Transverse colon (tissue), 4 donors: Measurements from ENCODE around the gene IL17REL. TPM values are rescaled to one million over a fixed set of nuclear protein-coding genes. Genes with fewer than 3 reads are reported as not detected.

ENCODE experiments used
- DNase-seq: peaks from one replicate; pipeline ENCODE4 v3.0.0-alpha.2; 2019
- H3K27ac ChIP-seq, 4 donors: fragments of 200-600 bp; sonication (generic); 2 replicates each; pipeline ENCODE4 v1.5.1; 2016 to 2018; ENCODE audit warnings: inconsistent platforms in 4 of 4
- H3K27me3 ChIP-seq: fragments of 200-600 bp; sonication (generic); 2 replicates; pipeline ENCODE4 v1.5.1; 2017; ENCODE audit warnings: inconsistent platforms
- H3K36me3 ChIP-seq, 4 donors: fragments of 200-600 bp; sonication (generic); 2 replicates each; pipeline ENCODE4 v1.5.1; 2017 to 2019; ENCODE audit warnings: inconsistent platforms in 4 of 4
- H3K4me1 ChIP-seq, 4 donors: fragments of 200-600 bp; sonication (generic); 2 replicates each; pipeline ENCODE4 v1.5.1; 2017 to 2020; ENCODE audit warnings: inconsistent platforms in 4 of 4
- H3K4me3 ChIP-seq, 4 donors: fragments of 200-600 bp; sonication (generic); 1 replicate in 1 of 4; 2 replicates in 3 of 4; pipeline versions ENCODE4 v1.5.1 to v1.6.1; 2017 to 2019; ENCODE audit warnings: inconsistent platforms in 4 of 4
- H3K9me3 ChIP-seq, 2 donors: fragments of 200-600 bp; sonication (generic); 2 replicates each; pipeline ENCODE4 v1.5.1; 2017 to 2019; ENCODE audit warnings: inconsistent platforms in 2 of 2
- CTCF ChIP-seq, 5 experiments: fragments of 200-600 bp in 3 of 5; fragments of 450-650 bp in 2 of 5; sonication (generic) in 3 of 5; IDR thresholded peaks; 1 replicate in 2 of 5; 2 replicates in 3 of 5; pipeline ENCODE4 v1.5.1; 2016 to 2017; ENCODE audit warnings: antibody characterized with exemption in 5 of 5, inconsistent platforms in 3 of 5, mild to moderate bottlenecking in 2 of 5, moderate library complexity in 1 of 5
- EP300 ChIP-seq: sonication (generic); formaldehyde crosslinking; IDR thresholded peaks from one replicate; pipeline ENCODE4 v1.6.1; 2017; ENCODE audit warnings: antibody characterized with exemption, low read depth
- POLR2A ChIP-seq: fragments of 450-650 bp; IDR thresholded peaks from one replicate; pipeline ENCODE4 v1.6.1; 2016; ENCODE audit warnings: antibody characterized with exemption, mild to moderate bottlenecking, moderate library complexity
- POLR2AphosphoS5 ChIP-seq, 3 donors: sonication (generic); formaldehyde crosslinking; IDR thresholded peaks; one replicate each; pipeline ENCODE4 v1.6.1; 2016; ENCODE audit warnings: antibody characterized with exemption in 3 of 3
- WGBS, 2 donors: methylation state at CpG; one replicate each; pipeline ENCODE4 v1.1.5; 2018; ENCODE audit warnings: low coverage in 1 of 2; 5-methylcytosine and 5-hydroxymethylcytosine counted together
- in situ Hi-C, 4 donors: fragments of 200-750 bp; cut with MboI; loops; one replicate each; pipeline versions ENCODE4 v1.15.0 to v1.15.1; 2017; ENCODE audit warnings: low sequenced_read_pairs in 3 of 4, low pct_ligation_motif_present in 1 of 4, low pct_unique_long_range_greater_than_20kb in 1 of 4
- intact Hi-C: fragments of 100-400 bp; cut with DNase I; formaldehyde crosslinking; loops from one replicate; pipeline ENCODE4 v1.15.1; 2023; ENCODE audit warnings: low total_unique reads
- total RNA-seq, 4 donors: library from RNA; depleted of rRNA; stranded (reverse); fragments of >200 nt; gene quantifications; one replicate each; pipeline ENCODE4 v1.1.0, GENCODE V29; 2016

IL17REL gene
- total RNA-seq, 4 donors from 2014 or later = 0.32 to 2.2 (median 1.3) TPM

GRCh38 chr22:50014655-50015401 lies 2.3 kb upstream of the IL17REL start:
- peak overlapping the region in 1 of 4 donors; percentile 2 for H3K4me3 ChIP-seq
- in situ Hi-C loops = no loop called here

GRCh38 chr22:50014053-50014501 lies 1.5 kb upstream of the IL17REL start:
- H3K36me3 ChIP-seq = no peaks in the 10 kb centered on the region
- TF ChIP-seq POLR2A (no peak), CTCF (IDR thresholded peaks at IDR 0.05) (no peak), EP300 (no peak), POLR2AphosphoS5 (IDR thresholded peaks at IDR 0.05) (no peak)
- DNase-seq = peak; percentile 6
- peaks cover 0 to 20% (median 8%) of the 10 kb centered on the region in 4 donors for H3K4me1 ChIP-seq
- H3K9me3 ChIP-seq = no peaks in the 10 kb centered on the region
- WGBS, 2 donors = 46% methylated on average over 13 of the region's 16 CpGs; no CpG with 5 or more reads in 1 of the 2 donors
- in situ Hi-C loops (no loop called here), intact Hi-C loops (no loop called here)
- H3K27me3 ChIP-seq = peaks cover 93% of the 10 kb centered on the region
- H3K4me3 ChIP-seq = no peak overlapping the region
- no peak overlapping the region for H3K27ac ChIP-seq

More at GRCh38 chr22:50014655-50015401, 2.3 kb upstream of the IL17REL start:
- peaks cover 94% of the 10 kb centered on the region for H3K27me3 ChIP-seq
- no peak for TF ChIP-seq CTCF (IDR thresholded peaks at IDR 0.05)
- TF ChIP-seq EP300 = no peak
- TF ChIP-seq POLR2AphosphoS5 (IDR thresholded peaks at IDR 0.05) = no peak
- TF ChIP-seq POLR2A = no peak
- no peak overlapping the region for H3K27ac ChIP-seq
- peak; percentile 5 for DNase-seq
- 7% methylated on average over 67 of the region's 91 CpGs; no CpG with 5 or more reads in 1 of the 2 donors for WGBS, 2 donors
- H3K9me3 ChIP-seq = no peaks in the 10 kb centered on the region
- peaks cover 0 to 20% (median 8%) of the 10 kb centered on the region in 4 donors for H3K4me1 ChIP-seq
- no peaks in the 10 kb centered on the region for H3K36me3 ChIP-seq
- intact Hi-C loops = no loop called here

- H3K27ac ChIP-seq = no peak overlapping the region
Observed at GRCh38 chr22:50011447-50012210, 936 bp downstream of the IL17REL start.

More at GRCh38 chr22:50011447-50012210, 936 bp downstream of the IL17REL start:
- Histone ChIP-seq H3K27me3 (peaks cover 70% of the 10 kb centered on the region), H3K9me3 (no peaks in the 10 kb centered on the region), H3K4me3 (no peak overlapping the region), H3K36me3 (no peaks in the 10 kb centered on the region), H3K4me1 (peaks cover 0 to 21% (median 12%) of the 10 kb centered on the region in 4 donors)
- intact Hi-C loops (no loop called here), in situ Hi-C loops (no loop called here)
- TF ChIP-seq POLR2AphosphoS5 (IDR thresholded peaks at IDR 0.05) = no peak
- TF ChIP-seq EP300 = no peak
- no peak for TF ChIP-seq CTCF (IDR thresholded peaks at IDR 0.05)
- no peak for TF ChIP-seq POLR2A
- WGBS, 2 donors = 43% methylated on average over 18 of the region's 18 CpGs; no CpG with 5 or more reads in 1 of the 2 donors
- DNase-seq = no peak
